Hepatocyte (in vitro differentiated cells): ENCODE measurements around the gene ASTN2.

Experiments
- EZH2 ChIP-seq: fragments of 200-600 bp; sonication (generic); IDR thresholded peaks from 2 replicates; pipeline ENCODE4 v1.6.1; 2016; ENCODE audit warnings: antibody characterized with exemption, mild to moderate bottlenecking, borderline replicate concordance
- TF ChIP-seq, protein P1 (sequence below): fragments of 200-600 bp; sonication (generic); IDR thresholded peaks from 2 replicates; pipeline ENCODE4 v1.5.1; 2016; ENCODE audit warnings: antibody characterized with exemption, mild to moderate bottlenecking; ENCODE audit not compliant: poor library complexity

DNA sequence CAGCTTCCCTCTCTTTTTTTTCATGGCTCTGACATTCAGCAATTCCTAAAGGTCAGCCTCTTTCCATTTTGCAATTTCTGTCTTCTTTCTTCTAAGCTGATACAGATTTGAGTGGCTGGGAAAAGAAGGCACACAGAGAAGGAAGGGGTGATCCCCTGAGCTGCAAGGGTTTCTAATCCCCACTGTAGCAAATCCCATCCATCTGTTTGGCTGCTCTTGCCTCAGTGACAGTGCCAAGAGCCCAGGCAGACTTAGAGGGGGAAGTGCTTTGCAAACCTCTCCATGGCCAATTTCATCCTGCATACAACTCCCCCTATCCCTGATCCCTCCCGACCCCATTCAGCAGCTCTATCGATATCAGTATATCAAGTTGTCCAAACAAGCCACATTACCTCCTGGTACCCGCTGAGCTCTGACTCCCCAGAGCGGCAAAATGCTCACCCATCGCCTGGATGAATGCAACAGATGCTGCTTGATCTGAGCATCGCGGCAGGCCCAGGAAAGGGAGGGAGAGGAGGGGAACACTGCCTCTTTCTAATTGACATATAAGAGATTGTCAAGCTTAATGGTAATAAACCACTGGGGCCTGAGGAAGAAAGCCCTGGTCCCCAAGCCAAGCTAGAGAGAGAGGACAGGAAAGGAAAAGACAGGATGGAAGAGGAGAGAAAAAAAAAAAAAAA lies 268.9 kb downstream of the ASTN2 start:
- TF ChIP-seq, protein P1, sequence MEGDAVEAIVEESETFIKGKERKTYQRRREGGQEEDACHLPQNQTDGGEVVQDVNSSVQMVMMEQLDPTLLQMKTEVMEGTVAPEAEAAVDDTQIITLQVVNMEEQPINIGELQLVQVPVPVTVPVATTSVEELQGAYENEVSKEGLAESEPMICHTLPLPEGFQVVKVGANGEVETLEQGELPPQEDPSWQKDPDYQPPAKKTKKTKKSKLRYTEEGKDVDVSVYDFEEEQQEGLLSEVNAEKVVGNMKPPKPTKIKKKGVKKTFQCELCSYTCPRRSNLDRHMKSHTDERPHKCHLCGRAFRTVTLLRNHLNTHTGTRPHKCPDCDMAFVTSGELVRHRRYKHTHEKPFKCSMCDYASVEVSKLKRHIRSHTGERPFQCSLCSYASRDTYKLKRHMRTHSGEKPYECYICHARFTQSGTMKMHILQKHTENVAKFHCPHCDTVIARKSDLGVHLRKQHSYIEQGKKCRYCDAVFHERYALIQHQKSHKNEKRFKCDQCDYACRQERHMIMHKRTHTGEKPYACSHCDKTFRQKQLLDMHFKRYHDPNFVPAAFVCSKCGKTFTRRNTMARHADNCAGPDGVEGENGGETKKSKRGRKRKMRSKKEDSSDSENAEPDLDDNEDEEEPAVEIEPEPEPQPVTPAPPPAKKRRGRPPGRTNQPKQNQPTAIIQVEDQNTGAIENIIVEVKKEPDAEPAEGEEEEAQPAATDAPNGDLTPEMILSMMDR = no peak
- no peak for TF ChIP-seq EZH2
